Endometrium (tissue), 2 donors: Measurements from ENCODE around the gene BEND7.

Experiments used
- FAIRE-seq: peaks from 2 replicates; lab custom pipeline; 2012; peaks lifted over from hg19 to GRCh38; lab: Jason Lieb, UNC
- donor health status: control.
- donor health status: control.

Gene BEND7

DNA sequence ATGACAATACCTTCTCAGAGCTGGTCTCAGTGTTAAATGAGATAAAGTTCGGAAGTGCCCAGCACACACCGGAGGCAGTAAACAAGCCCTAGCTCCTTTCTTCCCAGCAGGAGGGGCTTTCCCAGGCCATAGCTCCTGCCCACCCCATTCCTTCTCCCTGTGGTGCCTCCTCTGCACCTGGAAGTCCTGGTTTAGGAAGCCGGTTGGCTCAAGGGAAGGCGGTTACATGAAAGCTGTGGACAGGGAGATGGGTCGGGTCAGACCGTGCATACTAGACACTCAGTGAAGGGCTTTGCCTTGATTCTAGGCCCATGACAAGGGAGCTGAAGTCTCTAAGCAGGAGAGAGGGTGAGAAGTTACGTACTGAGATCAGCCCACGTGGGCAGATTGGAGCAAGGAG lies 8.6 kb downstream of the BEND7 start:
- FAIRE-seq, result no peak

DNA sequence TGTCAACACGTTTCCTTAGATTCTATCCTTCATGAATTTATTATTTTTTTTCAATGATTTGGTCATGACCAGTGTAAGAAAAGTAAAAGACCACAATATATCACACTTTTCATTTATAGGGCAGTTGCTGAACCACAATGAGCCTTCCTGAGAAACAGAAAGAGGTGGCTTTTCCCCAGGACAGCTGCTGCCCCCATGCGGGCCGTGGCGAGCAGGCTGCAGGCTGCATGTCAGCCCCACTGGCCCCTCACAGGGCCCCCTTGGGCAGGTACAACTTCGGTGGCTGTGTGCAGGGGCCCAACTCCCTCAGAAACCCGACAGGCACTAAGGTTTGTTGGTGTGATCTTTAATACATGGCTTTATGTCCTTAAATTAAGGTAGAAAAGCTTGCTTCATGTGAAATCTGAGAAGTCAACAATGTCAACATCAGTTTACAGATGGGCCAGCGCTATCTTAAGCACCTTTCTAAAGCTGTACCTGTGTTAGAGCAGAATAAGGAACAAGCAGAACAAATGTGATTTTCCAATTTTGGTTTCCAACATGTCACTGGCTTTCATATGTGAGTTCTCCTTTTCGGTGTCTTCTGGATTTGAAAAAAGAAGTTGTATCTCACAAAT lies 10.6 kb downstream of the BEND7 start:
- FAIRE-seq, result no peak

DNA sequence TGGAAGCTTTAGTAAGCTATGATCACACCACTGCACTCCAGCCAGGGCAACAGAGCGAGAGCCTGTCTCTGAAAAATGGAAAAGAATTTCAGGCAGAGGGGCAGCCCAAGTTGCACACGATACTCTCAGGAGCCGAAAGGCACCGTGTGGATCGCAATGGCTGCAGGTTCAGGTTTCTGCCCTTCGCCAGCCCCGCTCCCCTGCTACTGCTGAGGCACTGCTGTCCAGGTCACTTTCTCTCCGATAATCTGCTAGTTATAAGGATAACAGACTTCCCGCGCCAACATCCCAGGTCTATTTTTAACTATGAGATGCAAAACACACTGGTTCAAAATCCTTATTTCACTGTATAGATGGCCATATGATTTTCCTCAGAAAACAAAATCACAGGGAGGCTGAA lies 11.1 kb downstream of the BEND7 start:
- FAIRE-seq, result no peak

DNA sequence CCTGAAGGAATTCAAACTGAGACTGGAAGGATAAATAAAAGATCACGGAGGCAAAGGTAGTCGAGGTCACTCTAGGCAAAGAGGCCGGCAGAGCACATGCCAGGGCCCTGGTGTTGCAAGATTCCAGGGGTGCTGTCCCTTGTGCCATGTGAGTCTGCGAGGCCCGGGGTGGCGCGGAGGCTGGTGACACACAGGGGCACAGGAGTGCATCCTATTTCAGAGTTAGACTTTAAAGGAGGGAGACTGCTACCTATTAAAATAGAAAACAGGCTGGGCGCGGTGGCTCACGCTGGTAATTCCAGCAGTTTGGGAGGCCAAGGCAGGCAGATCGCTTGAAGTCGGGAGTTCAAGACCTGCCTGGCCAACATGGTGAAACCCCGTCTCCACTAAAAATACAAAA lies 12.6 kb downstream of the BEND7 start:
- no peak for FAIRE-seq

GRCh38 chr10:13515467-13515866 lies 13.3 kb downstream of the BEND7 start:
- FAIRE-seq, result no peak

DNA sequence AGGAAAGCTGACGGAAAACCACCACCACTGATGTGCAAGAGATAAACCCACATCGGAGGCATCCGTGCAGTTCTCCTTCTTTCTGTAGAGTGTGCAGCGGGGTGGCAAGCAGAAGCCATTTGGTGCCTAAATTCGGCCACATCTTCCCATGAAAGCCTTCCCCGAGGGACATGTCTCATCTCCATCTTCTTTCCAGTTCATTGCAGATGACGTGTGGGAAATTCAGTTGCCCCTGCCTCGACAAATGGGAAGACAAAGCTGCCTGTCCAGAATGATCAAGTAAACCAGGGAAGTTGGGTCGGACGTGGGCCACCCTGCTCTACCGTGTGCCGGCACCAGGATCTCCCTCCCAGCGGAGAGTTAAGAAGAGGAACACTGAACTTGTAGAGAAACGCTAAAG lies 14.5 kb downstream of the BEND7 start:
- no peak for FAIRE-seq

DNA sequence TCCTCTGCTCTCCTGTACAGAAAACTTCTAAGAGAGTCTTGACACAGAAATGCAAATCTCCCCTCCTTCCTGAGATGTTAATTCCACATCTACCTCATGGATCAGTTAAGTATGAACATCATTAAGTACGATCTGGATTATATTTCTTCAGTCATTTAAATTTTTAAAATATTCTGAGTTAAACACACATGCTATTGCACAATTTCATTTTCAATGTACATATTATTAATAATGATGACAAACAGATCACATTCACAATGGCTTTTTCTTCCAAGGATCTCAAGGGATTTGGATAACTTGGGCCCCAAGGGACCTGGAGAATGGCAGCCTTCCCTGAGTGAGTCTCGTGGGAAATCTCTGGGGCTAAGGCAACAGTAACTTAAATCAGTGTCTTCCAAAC lies 16.2 kb downstream of the BEND7 start:
- FAIRE-seq, result no peak

DNA sequence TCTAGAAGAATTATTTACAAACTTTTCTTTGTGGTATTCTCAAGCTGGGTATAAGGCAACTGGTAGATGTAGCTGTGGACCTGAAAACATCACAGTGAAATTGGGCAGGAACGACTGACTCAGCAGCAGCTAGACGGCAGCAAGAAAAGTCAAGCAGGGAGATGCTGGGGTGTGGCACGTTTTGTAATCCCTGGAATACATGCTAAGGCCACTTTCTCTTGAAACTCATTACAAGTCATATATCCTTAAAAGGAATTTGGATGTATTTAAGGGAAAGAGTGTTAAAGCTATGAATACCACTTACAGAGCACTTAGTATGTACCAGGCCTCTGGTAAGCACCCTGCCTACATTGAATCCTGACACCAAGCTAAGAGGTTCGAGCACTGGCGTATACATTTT lies 17.4 kb downstream of the BEND7 start:
- FAIRE-seq, result no peak

GRCh38 chr10:13505052-13505680 lies 23.6 kb downstream of the BEND7 start:
- no peak for FAIRE-seq

GRCh38 chr10:13503745-13504463 lies 24.9 kb downstream of the BEND7 start:
- no peak for FAIRE-seq

DNA sequence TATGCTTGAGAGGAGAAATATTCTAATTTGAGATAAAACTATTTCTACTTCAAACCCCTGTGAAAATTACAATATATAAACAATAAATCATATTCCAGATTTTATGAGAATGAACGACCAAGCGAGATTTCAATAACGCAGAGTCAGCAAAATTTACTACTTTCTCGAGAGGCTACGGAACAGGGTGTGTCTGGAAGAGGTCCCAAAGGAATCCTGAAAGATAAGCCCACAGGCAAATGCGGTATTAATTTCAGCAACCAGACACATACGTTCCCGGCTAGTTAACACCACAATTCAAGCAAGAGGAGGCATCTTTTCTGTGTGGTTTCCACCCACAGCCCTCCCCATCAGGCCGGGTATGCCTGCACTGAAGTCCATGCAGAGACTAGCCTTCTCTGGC lies 26.4 kb downstream of the BEND7 start:
- no peak for FAIRE-seq

- FAIRE-seq, result no peak
Observed at GRCh38 chr10:13500201-13500600, 28.6 kb downstream of the BEND7 start.

GRCh38 chr10:13499150-13499549 lies 29.7 kb downstream of the BEND7 start:
- FAIRE-seq, result no peak

DNA sequence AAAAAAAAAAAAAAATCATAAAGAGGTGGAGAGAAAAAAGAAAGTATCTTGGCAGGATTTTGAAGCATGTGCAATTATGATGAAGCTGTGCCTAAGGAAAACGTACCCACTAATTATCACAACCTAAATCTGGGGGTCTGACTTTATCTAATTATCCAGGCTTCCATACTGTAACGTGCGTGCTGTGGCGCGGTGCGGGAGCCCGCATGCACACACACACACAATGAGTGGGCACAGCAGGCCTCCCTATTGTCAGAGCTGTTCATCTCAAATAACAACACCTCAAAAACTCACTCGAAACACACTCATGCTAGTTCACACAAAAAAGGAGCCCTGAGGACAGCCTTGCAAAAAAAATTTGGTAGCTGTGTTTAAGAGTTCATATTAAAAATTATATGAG lies 31.9 kb downstream of the BEND7 start:
- no peak for FAIRE-seq

GRCh38 chr10:13496164-13496563 lies 32.6 kb downstream of the BEND7 start:
- FAIRE-seq, result no peak

DNA sequence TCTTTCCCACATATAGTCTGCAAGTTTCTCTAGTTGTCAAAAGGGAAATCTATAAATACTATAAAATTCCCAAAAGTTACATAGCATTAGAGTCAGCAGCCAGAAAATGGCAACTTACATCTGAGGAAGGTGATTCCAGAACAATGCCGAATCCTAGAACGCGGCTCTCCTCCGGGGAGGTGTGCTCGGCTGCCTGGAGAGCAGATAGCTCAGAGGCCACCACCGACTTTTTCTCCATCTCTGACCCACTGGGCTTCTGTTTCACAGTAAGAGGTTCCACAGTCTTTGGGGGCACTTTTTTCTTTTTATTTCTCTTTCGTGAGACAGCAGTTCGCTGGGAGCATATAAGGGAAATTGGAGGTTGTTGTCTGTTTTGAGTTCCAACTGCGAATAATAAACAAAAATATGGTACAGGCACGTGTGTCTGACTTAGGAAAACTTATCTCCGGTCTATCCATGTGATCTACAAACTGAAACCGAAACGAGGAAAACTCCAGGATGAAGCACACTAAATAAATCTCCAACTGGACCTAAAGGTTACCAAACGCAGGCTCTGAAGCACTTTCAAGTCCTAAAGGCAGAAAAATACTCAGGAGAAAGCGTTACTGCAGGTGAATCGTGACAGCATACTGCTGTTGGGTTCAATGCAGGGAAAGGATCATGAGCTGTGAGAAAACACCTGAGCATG lies 36.2 kb downstream of the BEND7 start:
- no peak for FAIRE-seq

GRCh38 chr10:13491747-13492360 lies 37.0 kb downstream of the BEND7 start:
- FAIRE-seq, result no peak

DNA sequence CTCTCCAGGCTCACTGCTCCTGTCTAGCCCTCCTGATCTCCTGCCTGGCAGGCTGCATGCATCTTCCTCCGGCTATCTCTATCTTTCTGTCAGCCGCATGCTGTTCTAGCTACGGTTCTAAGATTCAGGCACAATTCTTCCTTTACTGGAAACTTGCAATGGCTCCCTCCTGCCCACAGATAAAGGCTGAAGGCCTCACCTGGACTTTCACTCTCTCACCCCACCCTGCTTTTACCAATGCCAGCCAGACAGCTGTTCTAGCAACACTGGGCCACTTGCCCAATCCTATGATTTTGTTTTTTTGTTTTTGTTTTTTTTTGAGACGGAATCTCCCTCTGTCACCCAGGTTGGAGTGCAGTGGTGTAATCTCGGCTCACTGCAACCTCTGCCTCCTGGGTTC lies 38.3 kb downstream of the BEND7 start:
- FAIRE-seq, result no peak

DNA sequence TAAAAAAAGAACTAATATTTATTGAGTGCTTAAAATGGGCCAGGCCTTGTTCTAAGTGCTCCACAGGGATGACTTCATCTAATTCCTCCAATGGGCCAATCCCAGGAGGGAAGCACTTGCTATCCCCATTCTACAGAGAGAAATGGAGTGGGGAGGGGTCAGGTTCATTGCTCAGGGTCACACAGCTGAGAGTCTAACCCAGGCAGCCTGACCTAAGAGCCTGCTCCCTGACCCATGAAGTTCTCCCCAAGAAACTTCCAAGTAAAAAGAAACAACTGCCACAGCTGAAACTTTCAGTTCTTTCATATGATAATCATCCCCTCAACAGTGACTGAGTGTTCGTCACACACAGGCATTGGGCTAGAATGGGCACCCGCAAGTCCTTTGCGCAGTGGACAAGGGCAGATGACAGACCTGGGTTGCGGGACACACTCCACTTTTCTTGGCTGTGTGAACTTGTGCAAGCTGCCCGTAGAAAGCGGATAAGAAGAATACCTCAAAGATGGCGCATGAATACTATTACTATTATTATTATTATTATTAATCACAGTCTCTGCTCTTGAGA lies 39.7 kb downstream of the BEND7 start:
- no peak for FAIRE-seq

DNA sequence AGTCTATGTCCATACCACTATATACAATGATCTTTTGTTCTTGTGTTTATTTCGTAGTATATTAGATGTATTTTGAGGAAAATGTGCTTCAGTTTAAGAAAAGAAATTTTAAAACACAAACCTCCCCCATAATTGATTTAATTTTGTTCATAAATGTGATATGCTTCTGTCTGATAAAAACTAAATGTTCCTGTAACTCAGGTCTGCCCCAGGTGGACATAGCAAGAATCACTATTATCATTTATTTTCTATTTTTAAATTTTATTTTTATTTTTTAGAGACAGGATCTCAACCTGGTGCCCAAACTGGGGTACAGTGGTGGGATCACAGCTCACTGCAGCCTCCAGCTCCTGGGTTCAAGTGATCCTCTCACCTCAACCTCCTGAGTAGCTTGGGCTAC lies 43.2 kb downstream of the BEND7 start:
- no peak for FAIRE-seq

GRCh38 chr10:13483951-13484350 lies 44.9 kb downstream of the BEND7 start:
- no peak for FAIRE-seq

DNA sequence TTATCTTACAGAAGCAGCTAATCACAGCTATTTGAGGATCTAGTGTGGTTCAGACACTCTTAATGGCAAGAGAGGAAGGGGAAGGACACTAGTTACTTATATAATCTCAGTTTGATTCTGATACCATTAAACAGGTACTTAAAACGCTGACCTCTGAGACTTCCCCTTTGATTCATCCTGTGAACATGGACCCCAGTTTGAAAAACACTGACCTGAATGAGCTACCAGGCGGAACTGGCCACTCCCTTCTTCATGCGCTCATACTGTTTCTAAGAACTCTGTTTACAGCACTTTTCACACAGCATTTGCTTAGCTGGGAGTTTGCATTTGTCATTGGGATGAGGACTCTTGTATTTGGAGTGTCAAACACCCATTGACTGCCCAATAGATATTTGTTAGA lies 45.7 kb downstream of the BEND7 start:
- FAIRE-seq, result no peak
